Psoas muscle (tissue), 8 donors: ENCODE data around the gene GRHL3. TPM values are rescaled to one million over a fixed set of nuclear protein-coding genes. Genes with fewer than 3 reads are reported as not detected.

Experiments used
- ATAC-seq, 4 donors: fragments of 200-7000 bp; cut with Tn5 transposase; one replicate each; pipeline ENCODE4 v1.9.1; 2020; ENCODE audit warnings: moderate library complexity in 3 of 4, mild to moderate bottlenecking in 2 of 4
- DNase-seq, 2 donors: peaks; one replicate each; pipeline ENCODE4 v3.0.0-alpha.2; 2020
- H3K27ac ChIP-seq: fragments of 200-600 bp; one replicate; pipeline ENCODE4 v1.8.0; 2022
- H3K27me3 ChIP-seq, 3 donors: fragments of 200-600 bp in 1 of 3; one replicate each; pipeline versions ENCODE4 v1.6.1 to v1.8.0; 2013 to 2022; ENCODE audit warnings: low read length in 2 of 3, mild to moderate bottlenecking in 2 of 3, moderate library complexity in 1 of 3; ENCODE audit not compliant: insufficient read depth in 3 of 3
- H3K36me3 ChIP-seq, 2 donors: fragments of 200-600 bp in 1 of 2; one replicate each; pipeline versions ENCODE4 v1.6.1 to v1.8.0; 2013 to 2022; ENCODE audit warnings: low read depth in 1 of 2, mild to moderate bottlenecking in 1 of 2, moderate library complexity in 1 of 2; ENCODE audit not compliant: insufficient read depth in 1 of 2
- H3K4me1 ChIP-seq: fragments of 200-600 bp; one replicate; pipeline ENCODE4 v1.8.0; 2022
- H3K4me3 ChIP-seq: fragments of 200-600 bp; one replicate; pipeline ENCODE4 v1.8.0; 2022; ENCODE audit warnings: mild to moderate bottlenecking
- H3K9me3 ChIP-seq: fragments of 200-600 bp; one replicate; pipeline ENCODE4 v1.8.0; 2022
- WGBS, 3 donors: extraction: QIAGEN DNeasy Blood & Tissue Kit; methylation state at CpG; one replicate each; pipeline versions ENCODE4 v1.1.6 to v1.1.7; 2013; 5-methylcytosine and 5-hydroxymethylcytosine counted together
- intact Hi-C, 2 donors: fragments of 100-400 bp; cut with DNase I; formaldehyde crosslinking; loops; one replicate each; pipeline versions ENCODE4 v1.11.0 to v1.14.2; 2022
- polyA plus RNA-seq, 3 donors: library from polyadenylated mRNA; stranded (reverse); fragments of 200-250 nt; gene quantifications; one replicate each; pipeline ENCODE4 v1.2.3, GENCODE V29; 2013
- total RNA-seq, 4 donors: library from RNA; stranded (reverse); fragmentation: NEBNext Ultra II Directional in 2 of 4; extraction: Animal tissue kit (Norgen Biotek cat#: 25700) in 2 of 4; gene quantifications; one replicate each; pipeline versions ENCODE4 v1.2.1 to v1.2.4, GENCODE V29; 2021 to 2023
- TF ChIP-seq, protein P1 (sequence below): fragments of 200-600 bp; IDR thresholded peaks from one replicate; pipeline ENCODE4 v1.8.0; 2022; ENCODE audit warnings: antibody characterized with exemption
- donor health status: healthy with polysubstance abuse.
- donor health status: DM: no; HTN: no; CAD: no; lungs with moderate emphysema.
- donor health status: Bipolar disorder and iron deficiency.
- donor health status: healthy.
- donor health status: DM: yes; HTN: yes; CAD: no.
- donor health status: DM: no; HTN: no; CAD: no.
- donor health status: DM: no; HTN: no; CAD: no.
- donor health status: DM: yes; HTN: yes; CAD: no.

Gene GRHL3
- total and polyA plus RNA-seq, 7 donors: 0.08 to 0.30 TPM; not detected in 5

- Histone ChIP-seq H3K4me3 (no peak overlapping the region), H3K9me3 (no peaks in the 10 kb centered on the region), H3K4me1 (no peaks in the 10 kb centered on the region), H3K27ac (no peak overlapping the region), H3K36me3 (no peaks in the 10 kb centered on the region), H3K27me3 (no peaks in the 10 kb centered on the region)
- ATAC-seq (no peak), DNase-seq (no peak)
- WGBS, 3 donors: 89 to 93% (median 90%) methylated on average over 8 of the region's 8 CpGs
- TF ChIP-seq, protein P1, sequence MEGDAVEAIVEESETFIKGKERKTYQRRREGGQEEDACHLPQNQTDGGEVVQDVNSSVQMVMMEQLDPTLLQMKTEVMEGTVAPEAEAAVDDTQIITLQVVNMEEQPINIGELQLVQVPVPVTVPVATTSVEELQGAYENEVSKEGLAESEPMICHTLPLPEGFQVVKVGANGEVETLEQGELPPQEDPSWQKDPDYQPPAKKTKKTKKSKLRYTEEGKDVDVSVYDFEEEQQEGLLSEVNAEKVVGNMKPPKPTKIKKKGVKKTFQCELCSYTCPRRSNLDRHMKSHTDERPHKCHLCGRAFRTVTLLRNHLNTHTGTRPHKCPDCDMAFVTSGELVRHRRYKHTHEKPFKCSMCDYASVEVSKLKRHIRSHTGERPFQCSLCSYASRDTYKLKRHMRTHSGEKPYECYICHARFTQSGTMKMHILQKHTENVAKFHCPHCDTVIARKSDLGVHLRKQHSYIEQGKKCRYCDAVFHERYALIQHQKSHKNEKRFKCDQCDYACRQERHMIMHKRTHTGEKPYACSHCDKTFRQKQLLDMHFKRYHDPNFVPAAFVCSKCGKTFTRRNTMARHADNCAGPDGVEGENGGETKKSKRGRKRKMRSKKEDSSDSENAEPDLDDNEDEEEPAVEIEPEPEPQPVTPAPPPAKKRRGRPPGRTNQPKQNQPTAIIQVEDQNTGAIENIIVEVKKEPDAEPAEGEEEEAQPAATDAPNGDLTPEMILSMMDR: no peak
- intact Hi-C loops: no loop called here
Measured at GRCh38 chr1:24298606-24299005, 20.6 kb upstream of the GRHL3 start.

GRCh38 chr1:24299901-24300300 is 19.3 kb upstream of the GRHL3 start:
- no peak overlapping the region for H3K27ac ChIP-seq
- TF ChIP-seq, protein P1: no peak
- intact Hi-C loops: no loop called here

DNA sequence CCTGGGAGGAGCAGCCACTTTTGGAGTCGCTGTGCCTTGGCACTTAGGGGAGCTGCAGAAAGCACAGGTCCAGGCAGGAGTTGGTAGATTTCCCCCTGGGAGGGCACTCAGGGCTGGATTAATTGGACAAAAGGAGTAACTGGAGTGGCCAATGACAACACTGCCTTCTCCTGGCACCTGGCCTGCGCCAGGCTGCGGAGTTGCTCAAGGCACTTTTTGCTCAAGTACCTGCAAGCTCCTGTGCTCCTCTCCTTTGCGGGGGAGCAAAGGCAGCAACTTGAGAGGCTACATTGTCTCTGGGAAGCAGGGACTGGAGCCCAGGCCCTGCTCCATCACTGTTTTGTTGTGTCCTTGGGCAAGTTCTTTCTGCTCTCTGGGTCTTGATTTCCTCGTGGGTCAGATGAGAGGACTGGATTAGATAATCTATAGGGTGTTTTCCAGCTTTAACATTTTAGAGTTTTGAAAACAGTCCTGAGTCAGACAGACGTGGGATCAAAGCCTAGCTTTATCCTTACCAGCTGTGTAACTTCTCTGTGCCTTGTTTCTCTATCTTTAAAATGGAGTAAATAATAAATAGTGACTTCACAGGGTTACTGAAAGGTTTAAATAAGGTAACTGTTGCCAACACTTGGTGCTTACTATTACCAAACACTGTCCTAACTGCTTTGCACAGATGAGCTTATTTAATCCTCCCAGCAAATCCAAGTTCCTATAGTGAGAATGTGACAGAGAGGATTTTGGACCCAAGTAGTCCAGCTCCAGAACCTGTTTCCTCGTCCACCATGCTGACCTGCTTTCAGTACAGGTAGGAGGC is 18.0 kb upstream of the GRHL3 start:
- Histone ChIP-seq H3K4me1 (no peaks in the 10 kb centered on the region), H3K27ac (no peak overlapping the region), H3K4me3 (no peak overlapping the region), H3K27me3 (no peaks in the 10 kb centered on the region), H3K36me3 (no peaks in the 10 kb centered on the region), H3K9me3 (no peaks in the 10 kb centered on the region)
- intact Hi-C loops: no loop called here
- WGBS, 3 donors: 61 to 69% (median 64%) methylated on average over 7 of the region's 7 CpGs
- DNase-seq (no peak), ATAC-seq (peak in 2 of 4 donors; percentile 48 to 76)
- TF ChIP-seq, protein P1: no peak

More at GRCh38 chr1:24299901-24300300, 19.3 kb upstream of the GRHL3 start:
- ATAC-seq: no peak
- Histone ChIP-seq H3K9me3 (no peaks in the 10 kb centered on the region), H3K4me1 (no peaks in the 10 kb centered on the region), H3K4me3 (no peak overlapping the region), H3K36me3 (no peaks in the 10 kb centered on the region), H3K27me3 (no peaks in the 10 kb centered on the region)
- 84 to 90% (median 87%) methylated on average over 6 of the region's 6 CpGs for WGBS, 3 donors
- DNase-seq: no peak

DNA sequence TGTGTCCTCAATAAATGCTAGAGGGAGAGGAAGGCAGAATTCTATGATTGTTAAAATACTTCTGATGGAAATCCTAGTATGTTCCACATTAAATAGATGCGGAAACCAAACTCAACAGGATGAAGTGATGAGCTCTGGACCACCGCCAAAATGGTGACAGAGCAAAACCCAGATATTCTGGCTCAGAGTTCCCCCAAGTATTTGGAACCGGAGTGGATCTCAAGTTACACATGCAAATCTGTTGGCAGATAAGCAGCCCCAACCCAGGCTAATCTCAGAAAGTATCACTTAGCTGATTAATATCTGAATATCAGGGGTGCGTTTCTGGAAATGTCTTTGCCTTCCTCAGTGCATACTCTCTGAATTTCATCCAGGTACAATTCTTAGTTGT is 17.4 kb upstream of the GRHL3 start:
- Histone ChIP-seq H3K9me3 (no peaks in the 10 kb centered on the region), H3K27ac (no peak overlapping the region), H3K27me3 (no peaks in the 10 kb centered on the region), H3K4me3 (no peak overlapping the region), H3K4me1 (no peaks in the 10 kb centered on the region), H3K36me3 (no peaks in the 10 kb centered on the region)
- DNase-seq (no peak), ATAC-seq (peak in 1 of 4 donors; percentile 52)
- 24 to 37% (median 25%) methylated on average over 4 of the region's 4 CpGs for WGBS, 3 donors
- TF ChIP-seq, protein P1: no peak
- intact Hi-C loops: no loop called here
